Measurements from ENCODE around the gene ACOX1. TPM values are rescaled to one million over a fixed set of nuclear protein-coding genes. Genes with fewer than 3 reads are reported as not detected.

The ACOX1 gene
- polyA plus RNA-seq, 1 of the 3 experiments (the other 2 are of a cell fraction): 21.5 TPM

- TF ChIP-seq REST (IDR thresholded peaks at IDR 0.05; ENCODE audit: low read depth, low read length): no peak
These were observed 63.7 kb downstream of the ACOX1 start (continued) for GRCh38 chr17:75915268-75915667.

GRCh38 chr17:75914643-75915267 is 64.2 kb downstream of the ACOX1 start:
- peaks cover 4 to 8% of the 10 kb centered on the region in 2 experiments for H3K36me3 ChIP-seq (replicated peaks in 1 of 2; ENCODE audit: control insufficient read depth in 1 of 2, insufficient read depth in 2 of 2, low read length in 1 of 2)
- H2AFZ ChIP-seq (ENCODE audit: low read depth): no peak overlapping the region
- no peaks in the 10 kb centered on the region for H4K20me1 ChIP-seq (ENCODE audit: insufficient read depth)
- no peak overlapping the region for H3K4me2 ChIP-seq
- POLR2A ChIA-PET: no interaction called here
- no peak overlapping the region for H3K4me3 ChIP-seq (ENCODE audit: low read depth in 2 of 2, low read length in 1 of 2)
- H3K9me3 ChIP-seq: no peaks in the 10 kb centered on the region
- no peaks in the 10 kb centered on the region for H3K79me2 ChIP-seq (ENCODE audit: insufficient read depth)
- WGBS (ENCODE audit: low lambda C conversion rate): 96% methylated on average over 31 of the region's 34 CpGs
- no peak overlapping the region for H3K27ac ChIP-seq (ENCODE audit: low read depth in 2 of 2, low read length in 1 of 2)
- TF ChIP-seq JUND (IDR thresholded peaks at IDR 0.05) (no peak), MEF2A (IDR thresholded peaks at IDR 0.05; ENCODE audit: borderline replicate concordance, low read depth) (no peak), FOXJ3 (CRISPR knock-in tag; IDR thresholded peaks at IDR 0.05) (no peak), CTCF (IDR thresholded peaks at IDR 0.05) (no peak), SMC3 (IDR thresholded peaks at IDR 0.05; ENCODE audit: low read depth, low read length) (no peak), FOSL2 (IDR thresholded peaks at IDR 0.05; ENCODE audit: borderline replicate concordance, low read depth) (no peak), TEAD4 (IDR thresholded peaks at IDR 0.05; ENCODE audit: borderline replicate concordance, insufficient read depth) (no peak), SIN3A (IDR thresholded peaks at IDR 0.05; ENCODE audit: borderline replicate concordance, low read depth, low read length) (no peak), EZH2phosphoT487 (IDR thresholded peaks at IDR 0.05; ENCODE audit: borderline replicate concordance, low read depth) (no peak), REST (IDR thresholded peaks at IDR 0.05; ENCODE audit: low read depth, low read length) (no peak), ELF1 (IDR thresholded peaks at IDR 0.05) (no peak), TCF12 (IDR thresholded peaks at IDR 0.05) (no peak), RAD21 (IDR thresholded peaks at IDR 0.05; ENCODE audit: low read length) (no peak)
- no peak overlapping the region for H3K9ac ChIP-seq
- CTCF ChIA-PET: interaction anchor here (0.6 to 5.3 kb wide), 7 partner anchors 10 to 116 kb away, joined by 3 to 28 read pairs (median 4); partner anchors contain the start of genes CDK3 and MRPL38
- no peaks in the 10 kb centered on the region for H3F3A ChIP-seq (replicated peaks; ENCODE audit: insufficient read depth)
- H3K27me3 ChIP-seq (ENCODE audit: insufficient read depth): no peaks in the 10 kb centered on the region
- H3K9me2 ChIP-seq: no peaks in the 10 kb centered on the region
- DNase-seq: no peak
- peaks cover 0 to 10% of the 10 kb centered on the region in 2 experiments; a peak in 1 of 4 replicates for H3K4me1 ChIP-seq (ENCODE audit: control insufficient read depth in 1 of 2, insufficient read depth in 2 of 2, low read depth in 1 of 2, low read length in 1 of 2)

Data from SK-N-SH (cell line).